ENCODE data around the gene FRRS1. TPM values are rescaled to one million over a fixed set of nuclear protein-coding genes. Genes with fewer than 3 reads are reported as not detected.

Gene FRRS1
- total RNA-seq, 1 donor from 2014 or later, result 2.7 TPM

DNA sequence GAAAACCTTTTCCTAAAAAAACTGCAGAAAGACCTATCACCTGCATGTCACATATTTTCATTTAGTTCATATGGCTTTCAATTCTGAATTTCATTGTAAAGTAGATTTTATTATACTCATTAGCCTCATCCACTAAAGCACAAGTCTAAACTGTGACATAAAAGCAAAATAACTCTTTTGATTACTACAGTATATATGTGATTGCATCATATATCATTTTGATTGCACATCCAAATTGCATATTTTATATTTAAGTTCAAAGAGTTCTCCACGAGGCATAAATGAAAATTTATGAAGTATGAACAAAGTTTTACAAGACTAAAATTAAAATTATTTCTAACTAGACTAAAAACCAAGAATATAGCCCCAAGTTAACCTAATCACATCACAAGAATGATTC is 101.2 kb downstream of the FRRS1 start:
- intact Hi-C loops (cut with DNase I), result no loop called here
- ATAC-seq (ENCODE audit: poor library complexity) (no peak), DNase-seq (no peak)

DNA sequence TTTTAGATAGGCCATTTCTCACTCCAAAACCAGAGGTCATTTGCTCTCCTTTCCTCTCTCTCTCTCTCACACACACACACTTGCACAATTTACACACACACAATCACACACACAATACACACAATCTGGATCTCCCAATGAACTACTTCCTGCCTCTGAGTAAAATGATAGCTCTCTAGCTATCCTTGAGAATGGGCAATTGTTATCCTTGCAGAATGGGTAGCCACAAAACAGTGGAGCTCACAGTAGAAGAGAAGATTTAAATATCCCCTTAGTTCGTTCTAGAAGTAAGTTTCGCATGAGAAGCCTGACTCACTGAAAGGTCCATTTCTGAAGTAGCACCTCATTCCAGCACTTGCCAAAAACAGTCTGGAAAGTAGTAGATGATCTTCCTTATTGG is 102.9 kb downstream of the FRRS1 start:
- intact Hi-C loops (cut with DNase I), result no loop called here
- no peak for ATAC-seq (ENCODE audit: poor library complexity)
- DNase-seq, result no peak

DNA sequence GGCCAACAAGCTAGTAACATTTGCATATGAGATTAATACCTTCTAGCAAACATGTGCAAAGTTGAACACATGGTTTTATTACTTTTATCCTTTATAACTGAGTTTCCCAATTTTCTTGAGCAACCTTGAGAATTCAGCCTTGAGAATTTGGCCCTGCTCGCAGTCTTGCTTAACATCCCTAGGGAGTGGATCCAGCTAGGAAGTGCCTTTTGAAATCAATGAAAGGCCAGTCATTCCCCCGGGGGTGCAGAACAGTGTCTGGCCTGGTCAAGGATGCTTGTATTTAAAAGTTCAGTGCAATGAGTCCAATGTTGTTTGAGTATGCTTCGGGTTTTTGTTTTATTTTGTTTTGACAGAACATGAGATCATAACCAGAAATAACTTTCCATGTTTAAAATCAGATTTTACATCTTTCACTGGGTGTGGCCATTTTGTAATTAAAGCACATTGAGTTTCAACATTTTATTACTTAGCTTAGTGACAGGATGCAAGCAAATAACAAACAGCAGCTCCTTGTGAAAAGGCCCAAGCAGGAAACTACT is 103.8 kb downstream of the FRRS1 start:
- DNase-seq (peak; percentile 82), ATAC-seq (ENCODE audit: poor library complexity) (peak; percentile 79)
- intact Hi-C loops (cut with DNase I), result no loop called here

DNA sequence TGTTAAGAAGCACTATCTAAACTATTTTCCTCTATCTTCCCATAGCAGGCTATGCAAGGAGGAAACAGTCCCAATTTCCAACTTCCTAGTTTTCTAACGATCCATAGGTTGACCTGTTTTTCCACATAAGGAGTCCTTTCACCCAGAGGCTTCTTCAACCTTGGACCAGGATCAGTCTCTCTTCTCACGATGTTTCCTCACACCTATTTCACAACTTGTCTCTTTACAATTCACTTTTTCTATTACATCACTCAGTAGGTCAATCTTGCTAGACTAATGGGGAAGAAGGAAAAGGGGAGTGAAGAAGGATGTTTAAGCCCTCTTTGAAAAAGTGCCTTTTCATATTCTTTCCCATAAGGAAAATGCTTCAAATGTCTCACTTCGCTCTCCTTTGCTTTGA is 104.7 kb downstream of the FRRS1 start:
- DNase-seq, result no peak
- intact Hi-C loops (cut with DNase I), result no loop called here
- ATAC-seq (ENCODE audit: poor library complexity), result peak; percentile 9

DNA sequence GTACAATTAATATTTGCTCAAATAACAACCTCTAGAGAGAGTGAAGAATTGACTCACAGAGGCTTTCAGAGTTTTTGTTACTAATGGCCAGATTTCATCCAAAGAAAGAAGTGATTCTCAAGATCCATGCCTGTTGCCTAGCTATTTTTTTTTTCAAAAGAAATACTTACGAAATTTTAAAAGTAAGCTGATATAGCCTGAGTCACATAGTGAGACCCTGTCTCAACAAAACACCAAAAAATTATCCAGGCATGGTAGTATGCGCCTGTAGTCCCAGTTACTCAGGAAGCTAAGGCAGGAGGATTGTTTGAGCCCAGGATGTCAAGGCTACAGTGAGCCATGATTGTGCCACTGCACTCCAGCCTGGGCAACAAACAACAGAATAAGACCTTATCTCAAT is 105.9 kb downstream of the FRRS1 start:
- ATAC-seq (ENCODE audit: poor library complexity), result no peak
- intact Hi-C loops (cut with DNase I), result no loop called here
- no peak for DNase-seq

DNA sequence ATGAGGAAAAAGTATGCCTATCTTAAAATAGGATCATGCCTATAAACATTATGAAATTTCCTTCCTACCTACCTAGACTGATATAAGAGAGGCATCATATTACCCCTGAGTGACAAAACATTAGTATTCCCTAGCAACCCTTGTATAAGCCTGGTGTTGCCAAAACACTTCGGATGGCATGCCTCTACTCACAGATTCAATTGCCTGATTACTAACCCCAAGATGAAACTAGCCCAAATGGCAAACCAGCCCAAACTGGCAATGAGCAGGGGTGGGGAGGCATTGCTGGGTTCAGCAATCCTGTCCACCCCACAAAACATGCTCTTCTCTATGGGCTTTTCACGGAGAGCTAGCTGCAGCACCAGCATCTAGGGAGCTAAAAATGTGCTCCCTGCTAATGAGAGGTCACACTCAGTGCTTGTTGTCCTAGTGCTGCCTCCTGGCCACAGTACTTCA is 106.7 kb downstream of the FRRS1 start:
- ATAC-seq (ENCODE audit: poor library complexity), result peak; percentile 72
- intact Hi-C loops (cut with DNase I), result no loop called here
- no peak for DNase-seq

Other genes with a start within 250 kb of the FRRS1 start
- 114 TPM for gene PALMD, start 120.5 kb downstream of the FRRS1 start, total RNA-seq
- 49.6 TPM for gene AGL, start 83.7 kb upstream of the FRRS1 start, total RNA-seq
- 7.7 TPM for gene SLC35A3, start 203.4 kb upstream of the FRRS1 start, total RNA-seq